GM10266 (cell line): Measurements from ENCODE around the gene MOV10.
A peak's percentile ranks its signal among the peaks of the same experiment; 100 is the strongest.
"Not testable (repeated sequence)": the region's sequence is repeated elsewhere in the genome, so short reads cannot be mapped to it uniquely, and the experiment has no call there.

ENCODE experiments used
- DNase-seq: peaks from one replicate; pipeline ENCODE4 v3.0.0; 2012; ENCODE audit errors: extremely low spot score
- TF ChIP-seq, protein P1 (sequence below): IDR thresholded peaks from 2 replicates; pipeline ENCODE4 v1.5.1; 2012; ENCODE audit warnings: mild to moderate bottlenecking, low read depth; ENCODE audit not compliant: control insufficient read depth, insufficient read depth; ENCODE audit errors: missing control alignments

MOV10 gene

GRCh38 chr1:112723511-112723839, 49.0 kb downstream of the MOV10 start:
- DNase-seq = no peak
- TF ChIP-seq, protein P1, sequence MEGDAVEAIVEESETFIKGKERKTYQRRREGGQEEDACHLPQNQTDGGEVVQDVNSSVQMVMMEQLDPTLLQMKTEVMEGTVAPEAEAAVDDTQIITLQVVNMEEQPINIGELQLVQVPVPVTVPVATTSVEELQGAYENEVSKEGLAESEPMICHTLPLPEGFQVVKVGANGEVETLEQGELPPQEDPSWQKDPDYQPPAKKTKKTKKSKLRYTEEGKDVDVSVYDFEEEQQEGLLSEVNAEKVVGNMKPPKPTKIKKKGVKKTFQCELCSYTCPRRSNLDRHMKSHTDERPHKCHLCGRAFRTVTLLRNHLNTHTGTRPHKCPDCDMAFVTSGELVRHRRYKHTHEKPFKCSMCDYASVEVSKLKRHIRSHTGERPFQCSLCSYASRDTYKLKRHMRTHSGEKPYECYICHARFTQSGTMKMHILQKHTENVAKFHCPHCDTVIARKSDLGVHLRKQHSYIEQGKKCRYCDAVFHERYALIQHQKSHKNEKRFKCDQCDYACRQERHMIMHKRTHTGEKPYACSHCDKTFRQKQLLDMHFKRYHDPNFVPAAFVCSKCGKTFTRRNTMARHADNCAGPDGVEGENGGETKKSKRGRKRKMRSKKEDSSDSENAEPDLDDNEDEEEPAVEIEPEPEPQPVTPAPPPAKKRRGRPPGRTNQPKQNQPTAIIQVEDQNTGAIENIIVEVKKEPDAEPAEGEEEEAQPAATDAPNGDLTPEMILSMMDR = no peak

GRCh38 chr1:112724240-112724639, 49.8 kb downstream of the MOV10 start:
- not testable (repeated sequence) for DNase-seq

DNA sequence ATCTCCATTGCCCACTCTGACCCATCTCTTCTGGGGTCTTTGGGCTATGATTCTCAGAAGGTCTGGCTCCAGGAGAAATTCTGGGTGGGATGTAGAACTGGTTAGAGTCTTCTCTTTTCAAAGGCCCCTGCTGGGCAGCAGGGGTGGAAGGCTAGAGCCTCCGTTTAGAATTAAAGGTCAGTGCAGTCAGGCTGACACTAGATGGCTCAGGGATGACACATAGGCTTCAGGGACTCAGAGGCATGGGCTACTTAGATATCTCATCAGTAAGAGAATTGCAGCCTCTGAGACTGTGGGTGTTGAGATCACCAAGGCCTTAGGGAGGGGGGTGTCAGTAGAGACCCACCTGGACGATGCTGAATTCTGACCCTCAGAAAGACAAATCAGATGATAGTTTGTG, 53.3 kb downstream of the MOV10 start:
- DNase-seq = no peak
- TF ChIP-seq, protein P1 = peak; percentile 9

DNA sequence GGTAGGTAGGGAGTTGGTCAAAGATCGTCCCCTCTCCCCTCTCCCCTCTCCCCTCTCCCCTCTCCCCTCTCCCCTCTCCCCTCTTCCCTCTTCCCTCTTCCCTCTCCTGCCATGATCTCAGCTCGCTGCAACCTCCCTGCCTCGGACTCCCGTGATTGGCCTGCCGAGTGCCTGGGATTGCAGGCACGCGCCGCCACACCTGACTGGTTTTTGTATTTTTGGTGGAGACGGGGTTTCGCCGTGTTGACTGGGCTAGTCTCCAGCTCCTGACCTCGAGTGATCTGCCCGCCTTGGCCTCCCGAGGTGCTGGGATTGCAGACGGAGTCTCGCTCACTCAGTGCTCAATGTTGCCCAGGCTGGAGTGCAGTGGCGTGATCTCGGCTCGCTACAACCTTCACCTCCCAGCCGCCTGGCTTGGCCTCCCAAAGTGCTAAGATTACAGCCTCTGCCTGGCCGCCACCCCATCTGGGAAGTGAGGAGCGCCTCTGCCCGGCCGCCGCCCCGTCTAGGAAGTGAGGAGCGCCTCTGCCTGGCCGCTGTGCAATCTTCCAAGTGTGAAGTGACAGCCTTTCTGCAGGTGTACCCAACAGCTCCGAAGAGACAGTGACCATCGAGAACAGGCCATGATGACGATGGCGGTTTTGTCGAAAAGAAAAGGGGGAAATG, 54.0 kb downstream of the MOV10 start:
- DNase-seq = not testable (repeated sequence)

- not testable (repeated sequence) for DNase-seq
These were observed 54.6 kb downstream of the MOV10 start for GRCh38 chr1:112729011-112729410.

- DNase-seq = no peak
- TF ChIP-seq, protein P1 = no peak
These were observed 55.5 kb downstream of the MOV10 start for GRCh38 chr1:112729909-112730308.

DNA sequence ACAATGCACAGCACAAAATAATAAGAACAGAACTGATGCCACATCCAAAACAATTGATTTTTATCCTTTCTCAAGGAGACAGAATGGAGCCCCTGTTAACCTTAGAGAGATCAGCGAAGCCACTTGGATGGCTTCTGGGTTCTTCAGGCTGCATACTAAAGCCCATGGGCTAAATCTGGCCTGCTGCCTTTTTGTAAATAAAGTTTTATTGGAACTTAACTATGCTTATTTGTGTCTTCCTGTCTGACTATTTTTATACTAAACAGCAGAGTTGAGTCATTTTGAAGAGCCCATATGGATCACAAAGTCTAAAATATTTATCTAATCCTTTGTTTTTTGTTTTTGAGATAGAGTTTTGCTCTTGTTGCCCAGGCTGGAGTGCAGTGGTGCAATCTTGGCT, 57.0 kb downstream of the MOV10 start:
- TF ChIP-seq, protein P1 = no peak

GRCh38 chr1:112735752-112736151, 61.3 kb downstream of the MOV10 start:
- DNase-seq = no peak
- TF ChIP-seq, protein P1 = no peak

More for the DNA sequence above, 57.0 kb downstream of the MOV10 start:
- DNase-seq = no peak

- no peak for DNase-seq
- TF ChIP-seq, protein P1 = no peak
These were observed 63.1 kb downstream of the MOV10 start for GRCh38 chr1:112737573-112737972.
